NCI-H146 (cell line): Measurements from ENCODE around the gene EDC3.
"Not testable (repeated sequence)": the region's sequence is repeated elsewhere in the genome, so short reads cannot be mapped to it uniquely, and the experiment has no call there.

Experiments
- DNase-seq: peaks from one replicate; lab custom pipeline; 2025; lab: John Stamatoyannopoulos, UW

Gene EDC3

GRCh38 chr15:74710319-74711094 is 14.7 kb upstream of the EDC3 start:
- DNase-seq: no peak

GRCh38 chr15:74709892-74710291 is 14.1 kb upstream of the EDC3 start:
- no peak for DNase-seq

GRCh38 chr15:74709011-74709410 is 13.2 kb upstream of the EDC3 start:
- DNase-seq: no peak

GRCh38 chr15:74696808-74697207 is 984 bp upstream of the EDC3 start:
- no peak for DNase-seq

GRCh38 chr15:74696398-74696729 is 540 bp upstream of the EDC3 start:
- DNase-seq: no peak

- no peak for DNase-seq
These were observed 3.5 kb downstream of the EDC3 start for GRCh38 chr15:74692327-74692726.

- no peak for DNase-seq
These were observed 12.1 kb downstream of the EDC3 start for GRCh38 chr15:74683758-74684157.

- DNase-seq: no peak
These were observed 12.9 kb downstream of the EDC3 start for GRCh38 chr15:74682954-74683353.

GRCh38 chr15:74680456-74680855 is 15.4 kb downstream of the EDC3 start:
- no peak for DNase-seq

- DNase-seq: no peak
These were observed 19.0 kb downstream of the EDC3 start for GRCh38 chr15:74676801-74677200.

GRCh38 chr15:74674161-74674560 is 21.7 kb downstream of the EDC3 start:
- no peak for DNase-seq

GRCh38 chr15:74669627-74670026 is 26.2 kb downstream of the EDC3 start:
- no peak for DNase-seq

- DNase-seq: no peak
These were observed 27.8 kb downstream of the EDC3 start for GRCh38 chr15:74667975-74668374.

- no peak for DNase-seq
These were observed 31.2 kb downstream of the EDC3 start for GRCh38 chr15:74664670-74665069.

- DNase-seq: no peak
These were observed 31.7 kb downstream of the EDC3 start for GRCh38 chr15:74664028-74664616.

GRCh38 chr15:74663303-74664027 is 32.4 kb downstream of the EDC3 start:
- no peak for DNase-seq

GRCh38 chr15:74662064-74662860 is 33.6 kb downstream of the EDC3 start:
- no peak for DNase-seq

GRCh38 chr15:74661280-74661679 is 34.5 kb downstream of the EDC3 start:
- not testable (repeated sequence) for DNase-seq

- no peak for DNase-seq
These were observed 38.0 kb downstream of the EDC3 start for GRCh38 chr15:74657846-74658245.

- DNase-seq: no peak
These were observed 38.8 kb downstream of the EDC3 start for GRCh38 chr15:74656935-74657535.

- DNase-seq: no peak
These were observed 40.4 kb downstream of the EDC3 start for GRCh38 chr15:74655424-74655823.
